Neutrophil (primary cell): ENCODE measurements around the gene CCDC88C.
A peak's percentile ranks its signal among the peaks of the same experiment; 100 is the strongest.

Experiments used
- H3K27ac ChIP-seq: fragments of 200-600 bp; sonication (generic); 2 replicates; pipeline ENCODE4 v1.5.1; 2016; ENCODE audit warnings: mild to moderate bottlenecking, moderate library complexity
- H3K27me3 ChIP-seq: fragments of 200-600 bp; sonication (generic); 2 replicates; pipeline ENCODE4 v1.6.0; 2016; ENCODE audit warnings: mild to moderate bottlenecking
- H3K36me3 ChIP-seq: fragments of 200-600 bp; sonication (generic); 2 replicates; pipeline ENCODE4 v1.5.1; 2017
- H3K4me1 ChIP-seq, 2 experiments: fragments of 200-600 bp in 1 of 2; sonication (generic) in 1 of 2; 1 replicate in 1 of 2; 2 replicates in 1 of 2; pipeline versions ENCODE4 v1.5.1 to v1.6.1; 2013 to 2016; ENCODE audit warnings: low read depth in 1 of 2, low read length in 1 of 2, mild to moderate bottlenecking in 1 of 2, moderate library complexity in 1 of 2; ENCODE audit not compliant: control insufficient read depth in 1 of 2, insufficient read depth in 1 of 2
- H3K4me3 ChIP-seq, 2 experiments: fragments of 200-600 bp in 1 of 2; sonication (generic) in 1 of 2; 1 replicate in 1 of 2; 2 replicates in 1 of 2; pipeline ENCODE4 v1.5.1; 2013 to 2016; ENCODE audit warnings: low read depth in 1 of 2, low read length in 1 of 2, mild to moderate bottlenecking in 1 of 2, moderate library complexity in 1 of 2
- H3K9me3 ChIP-seq: fragments of 200-600 bp; sonication (generic); 2 replicates; pipeline ENCODE4 v1.5.1; 2016
- CTCF ChIP-seq: fragments of 200-600 bp; sonication (generic); IDR thresholded peaks from 2 replicates; pipeline ENCODE4 v1.5.1; 2016; ENCODE audit warnings: antibody characterized with exemption

The CCDC88C gene

GRCh38 chr14:91389150-91389549 is 28.5 kb downstream of the CCDC88C start:
- TF ChIP-seq CTCF = no peak
- Histone ChIP-seq H3K36me3 (peaks cover 6% of the 10 kb centered on the region), H3K4me1 (peaks cover 51 to 53% of the 10 kb centered on the region in 2 experiments), H3K9me3 (no peaks in the 10 kb centered on the region), H3K4me3 (no peak overlapping the region), H3K27ac (peak overlapping the region; percentile 52), H3K27me3 (no peaks in the 10 kb centered on the region)

GRCh38 chr14:91388551-91388975 is 29.1 kb downstream of the CCDC88C start:
- H3K27me3 ChIP-seq = no peaks in the 10 kb centered on the region
- H3K27ac ChIP-seq = peak overlapping the region; percentile 52
- H3K4me3 ChIP-seq = no peak overlapping the region
- peaks cover 45 to 47% of the 10 kb centered on the region in 2 experiments for H3K4me1 ChIP-seq
- peaks cover 6% of the 10 kb centered on the region for H3K36me3 ChIP-seq
- TF ChIP-seq CTCF = no peak
- H3K9me3 ChIP-seq = no peaks in the 10 kb centered on the region

- Histone ChIP-seq H3K27me3 (no peaks in the 10 kb centered on the region), H3K36me3 (peaks cover 6% of the 10 kb centered on the region), H3K4me3 (no peak overlapping the region), H3K4me1 (peaks cover 39 to 41% of the 10 kb centered on the region in 2 experiments), H3K27ac (peak overlapping the region; percentile 52), H3K9me3 (no peaks in the 10 kb centered on the region)
- TF ChIP-seq CTCF = no peak
Observed at GRCh38 chr14:91387951-91388381, 29.7 kb downstream of the CCDC88C start.

- no peaks in the 10 kb centered on the region for H3K9me3 ChIP-seq
- peaks cover 6% of the 10 kb centered on the region for H3K36me3 ChIP-seq
- H3K27me3 ChIP-seq = no peaks in the 10 kb centered on the region
- no peak for TF ChIP-seq CTCF
- H3K4me1 ChIP-seq = peaks cover 37% of the 10 kb centered on the region in 2 experiments
- H3K4me3 ChIP-seq = no peak overlapping the region
- H3K27ac ChIP-seq = peak overlapping the region; percentile 8
Observed at GRCh38 chr14:91387169-91387835, 30.3 kb downstream of the CCDC88C start.

GRCh38 chr14:91385697-91386096 is 31.9 kb downstream of the CCDC88C start:
- Histone ChIP-seq H3K4me3 (no peak overlapping the region), H3K9me3 (no peaks in the 10 kb centered on the region), H3K27me3 (no peaks in the 10 kb centered on the region), H3K36me3 (peaks cover 6% of the 10 kb centered on the region), H3K27ac (no peak overlapping the region), H3K4me1 (peaks cover 35 to 36% of the 10 kb centered on the region in 2 experiments)
- no peak for TF ChIP-seq CTCF
